IPS-NIHi7 (cell line): ENCODE measurements around the gene RBBP8.

Experiments used
- DNase-seq: peaks from one replicate; pipeline ENCODE4 v3.0.0; 2012; ENCODE audit warnings: mixed read lengths; ENCODE audit errors: extremely low spot score

The RBBP8 gene

DNA sequence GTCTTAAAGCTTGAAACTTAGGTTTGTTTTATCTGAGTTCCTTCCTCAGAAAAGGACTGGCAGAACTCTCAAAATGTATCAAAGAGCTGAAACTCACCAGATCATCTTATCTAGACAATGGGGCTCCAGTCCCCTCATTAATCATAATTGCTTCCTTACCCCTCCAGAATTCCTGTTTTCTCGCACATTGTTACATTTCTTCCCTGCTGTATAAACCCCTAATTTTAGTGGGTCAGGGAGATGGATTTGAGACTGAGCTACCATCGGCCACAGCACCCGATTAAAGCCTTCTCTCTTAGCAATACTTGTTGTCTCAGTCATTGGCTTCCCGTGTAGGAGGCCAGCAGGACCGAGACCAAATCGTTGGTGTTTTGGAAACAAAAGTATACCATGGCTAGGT lies 130.4 kb downstream of the RBBP8 start:
- no peak for DNase-seq

GRCh38 chr18:23065234-23065806 lies 132.2 kb downstream of the RBBP8 start:
- DNase-seq: no peak

DNA sequence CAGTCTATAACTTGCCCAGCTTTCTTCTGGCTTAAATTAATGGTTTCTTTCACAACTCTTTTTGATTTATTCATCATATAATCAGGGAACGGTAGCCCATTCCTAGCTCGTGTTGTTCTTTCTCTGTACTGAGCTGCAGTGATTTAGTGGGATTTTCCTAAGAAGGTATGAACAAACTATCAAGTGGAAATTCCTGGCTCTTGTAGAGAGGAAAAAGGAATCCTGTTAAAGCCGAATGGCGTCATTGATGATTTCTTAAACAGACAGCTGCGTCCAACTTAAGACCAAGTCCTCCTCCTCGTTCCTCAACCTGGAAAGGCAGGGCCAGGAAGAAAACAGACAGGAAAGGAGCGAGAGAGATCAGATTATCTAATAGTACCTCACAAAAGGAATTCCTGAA lies 132.9 kb downstream of the RBBP8 start:
- no peak for DNase-seq

- DNase-seq: no peak
Measured at GRCh38 chr18:23066504-23067039, 133.4 kb downstream of the RBBP8 start.

GRCh38 chr18:23067236-23067635 lies 134.1 kb downstream of the RBBP8 start:
- DNase-seq: no peak

- DNase-seq: no peak
Measured at GRCh38 chr18:23068011-23068410, 134.9 kb downstream of the RBBP8 start.

GRCh38 chr18:23068570-23069310 lies 135.6 kb downstream of the RBBP8 start:
- no peak for DNase-seq

DNA sequence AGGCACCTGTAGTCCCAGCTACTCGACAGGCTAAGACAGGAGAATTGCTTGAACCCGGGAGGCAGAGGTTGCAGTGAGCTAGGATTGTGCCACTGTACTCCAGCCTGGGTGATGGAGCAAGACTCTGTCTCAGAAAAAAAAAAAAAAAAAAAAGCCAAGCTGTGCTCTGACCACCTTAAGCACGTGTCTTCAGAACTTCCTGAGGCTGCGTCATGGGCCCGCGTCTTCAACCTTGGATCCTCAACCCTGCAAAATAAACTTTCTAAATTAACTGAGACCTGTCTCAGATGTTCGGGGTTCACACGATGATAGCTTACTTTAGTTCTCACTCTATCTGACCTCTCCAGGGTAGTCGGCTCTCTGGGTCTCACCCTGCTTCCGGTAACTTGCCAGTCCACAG lies 136.4 kb downstream of the RBBP8 start:
- no peak for DNase-seq

GRCh38 chr18:23069898-23070297 lies 136.8 kb downstream of the RBBP8 start:
- no peak for DNase-seq

GRCh38 chr18:23071285-23071684 lies 138.2 kb downstream of the RBBP8 start:
- DNase-seq: no peak

GRCh38 chr18:23072079-23072478 lies 139.0 kb downstream of the RBBP8 start:
- no peak for DNase-seq

DNA sequence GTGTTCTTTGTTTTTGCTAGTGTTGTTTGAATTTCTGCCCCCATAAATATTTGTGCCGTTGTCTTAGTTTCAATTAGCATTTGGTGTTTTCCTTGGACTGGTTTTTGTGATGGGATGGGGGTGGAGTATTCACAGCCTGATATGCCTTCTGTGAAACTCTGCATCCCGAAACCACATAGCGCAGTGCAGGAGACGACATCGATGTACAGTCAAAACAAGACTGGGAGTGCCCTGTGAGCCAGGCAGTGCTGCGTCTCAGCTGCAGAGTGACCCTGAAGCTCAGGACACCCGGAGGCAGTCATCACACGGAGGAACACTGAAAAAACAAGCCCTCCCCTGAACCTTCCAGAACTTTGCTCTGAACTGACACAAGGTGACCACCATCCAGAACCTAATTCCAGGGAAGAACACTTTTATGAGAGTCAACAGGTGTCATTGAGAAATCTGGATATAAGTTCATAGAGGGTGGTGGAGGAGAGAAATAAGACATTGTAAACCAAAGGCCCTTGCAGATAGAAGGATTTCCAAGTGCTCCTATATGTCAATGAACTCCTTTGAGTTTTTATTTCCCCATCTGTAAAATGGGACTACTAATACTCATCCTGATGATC lies 141.0 kb downstream of the RBBP8 start:
- DNase-seq: no peak
